Liver (tissue), 3 donors: ENCODE measurements around the gene FMN1.

Experiments
- ATF3 ChIP-seq: IDR thresholded peaks from 2 replicates; pipeline ENCODE4 v1.6.1; 2016; ENCODE audit warnings: antibody characterized with exemption
- CTCF ChIP-seq: fragments of 150-350 bp; IDR thresholded peaks from 2 replicates; pipeline ENCODE4 v1.5.1; 2017; ENCODE audit warnings: improper control_type of control experiment, low read depth, low read length; ENCODE audit not compliant: missing input control
- EGR1 ChIP-seq, 2 donors: IDR thresholded peaks; 2 replicates each; pipeline ENCODE4 v1.6.1; 2016 to 2018; ENCODE audit warnings: antibody characterized with exemption in 2 of 2, low read depth in 2 of 2
- FOXA1 ChIP-seq: IDR thresholded peaks from 2 replicates; pipeline ENCODE4 v1.6.1; 2016; ENCODE audit warnings: antibody characterized with exemption
- FOXA2 ChIP-seq: IDR thresholded peaks from 2 replicates; pipeline ENCODE4 v1.6.1; 2016; ENCODE audit warnings: antibody characterized with exemption
- GABPA ChIP-seq, 2 donors: IDR thresholded peaks in 1 of 2; conservative IDR thresholded peaks in 1 of 2; 2 replicates each; pipeline ENCODE4 v1.6.1; 2016; ENCODE audit warnings: antibody characterized with exemption in 2 of 2, mild to moderate bottlenecking in 1 of 2, moderate library complexity in 1 of 2
- JUND ChIP-seq, 2 donors: IDR thresholded peaks; 2 replicates each; pipeline ENCODE4 v1.6.1; 2016; ENCODE audit warnings: antibody characterized with exemption in 2 of 2
- MAX ChIP-seq: IDR thresholded peaks from 2 replicates; pipeline ENCODE4 v1.6.1; 2016; ENCODE audit warnings: antibody characterized with exemption
- RAD21 ChIP-seq, 2 donors: IDR thresholded peaks; 2 replicates each; pipeline ENCODE4 v1.6.1; 2016; ENCODE audit warnings: antibody characterized with exemption in 2 of 2, mild to moderate bottlenecking in 2 of 2
- REST ChIP-seq: IDR thresholded peaks from 2 replicates; pipeline ENCODE4 v1.6.1; 2016; ENCODE audit warnings: antibody characterized with exemption, mild to moderate bottlenecking
- SP1 ChIP-seq: IDR thresholded peaks from 2 replicates; pipeline ENCODE4 v1.6.1; 2018; ENCODE audit warnings: antibody characterized with exemption, mild to moderate bottlenecking
- TAF1 ChIP-seq: conservative IDR thresholded peaks from 2 replicates; pipeline ENCODE4 v1.6.1; 2016; ENCODE audit warnings: antibody characterized with exemption, mild to moderate bottlenecking
- YY1 ChIP-seq: IDR thresholded peaks from 2 replicates; pipeline ENCODE4 v1.6.1; 2016; ENCODE audit warnings: antibody characterized with exemption, mild to moderate bottlenecking
- ZBTB33 ChIP-seq: IDR thresholded peaks from 2 replicates; pipeline ENCODE4 v1.6.1; 2016; ENCODE audit warnings: antibody characterized with exemption
- donor health status: healthy.
- donor health status: healthy.

DNA sequence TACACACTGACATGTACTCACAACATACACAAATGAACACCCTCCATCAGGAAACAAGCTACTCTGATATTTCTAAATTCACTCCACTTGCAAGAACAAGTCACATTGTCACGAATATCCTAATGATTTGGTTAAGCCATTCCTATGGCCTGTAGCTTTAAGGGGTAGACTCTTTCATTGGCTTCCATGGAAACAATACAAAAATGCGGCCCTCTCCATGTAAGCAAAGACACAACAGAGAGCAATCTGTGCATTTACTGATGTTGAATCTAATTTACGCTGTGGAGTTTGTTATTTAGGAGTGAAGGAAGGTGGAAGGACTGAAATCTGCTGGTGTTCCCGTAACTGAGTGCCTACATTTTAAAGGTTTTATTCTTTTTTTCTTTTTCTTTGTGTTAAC, 114.5 kb downstream of the FMN1 start:
- TF ChIP-seq CTCF = no peak
- TF ChIP-seq SP1 = no peak
- no peak for TF ChIP-seq GABPA (IDR thresholded peaks at IDR 0.05 in 1 of 2, conservative IDR thresholded peaks at IDR 0.05 in 1 of 2)
- TF ChIP-seq EGR1 (IDR thresholded peaks at IDR 0.05; ENCODE audit: low read depth in 2 of 2) = no peak
- no peak for TF ChIP-seq ATF3
- no peak for TF ChIP-seq REST
- TF ChIP-seq YY1 = no peak
- no peak for TF ChIP-seq FOXA2
- TF ChIP-seq MAX = no peak
- no peak for TF ChIP-seq ZBTB33
- TF ChIP-seq RAD21 (IDR thresholded peaks at IDR 0.05) = no peak
- TF ChIP-seq FOXA1 = no peak
- no peak for TF ChIP-seq JUND (IDR thresholded peaks at IDR 0.05)
- no peak for TF ChIP-seq TAF1
